ENCODE results near the gene ZNF334. TPM values are rescaled to one million over a fixed set of nuclear protein-coding genes. Genes with fewer than 3 reads are reported as not detected.

ZNF334 gene
- total RNA-seq, 1 experiment from 2014 or later = 19.5 TPM

DNA sequence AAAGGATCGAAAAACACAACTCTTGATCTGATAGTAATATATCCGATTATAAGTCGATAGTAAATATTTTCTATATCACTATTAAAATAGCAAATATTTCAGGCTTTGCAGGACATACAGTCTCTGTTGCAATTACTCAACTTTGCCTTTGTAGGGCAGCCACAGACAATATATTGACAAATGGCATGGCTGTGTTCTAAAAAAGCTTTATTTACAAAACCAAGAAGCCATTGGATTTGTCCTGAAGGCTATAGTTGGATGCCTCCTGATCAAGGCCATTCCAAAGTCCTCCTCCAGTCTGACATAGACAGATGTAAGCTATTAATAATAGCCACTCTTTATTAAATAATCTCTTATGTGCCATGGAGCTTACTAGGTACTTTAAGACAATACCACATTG, 31.2 kb upstream of the ZNF334 start:
- H2AK5ac ChIP-seq (ENCODE audit: insufficient read length, low read length) = no peak overlapping the region
- Mint-ChIP-seq H3K9me3 (no peaks in the 10 kb centered on the region), H3K27me3 (ENCODE audit: low read depth) (no peaks in the 10 kb centered on the region), H3K4me1 (peaks cover under 1% of the 10 kb centered on the region in 2 experiments; a peak in 3 of 4 replicates), H3K36me3 (ENCODE audit: insufficient read depth in 1 of 3, low read depth in 3 of 3) (no peaks in the 10 kb centered on the region), H3K4me3 (no peak overlapping the region), H3K27ac (no peak overlapping the region)
- no peaks in the 10 kb centered on the region for H3K23me2 ChIP-seq (ENCODE audit: insufficient read length, low read depth, low read length, poor library complexity, severe bottlenecking)
- H4K20me1 ChIP-seq (ENCODE audit: control insufficient read depth, insufficient read depth, insufficient read length) = no peaks in the 10 kb centered on the region
- DNase-seq = no peak
- no peaks in the 10 kb centered on the region for H3K27me3 ChIP-seq (ENCODE audit: insufficient read depth, low read length)
- H2BK12ac ChIP-seq (ENCODE audit: insufficient read length, low read depth, low read length) = no peak overlapping the region
- TF ChIP-seq, protein P1, sequence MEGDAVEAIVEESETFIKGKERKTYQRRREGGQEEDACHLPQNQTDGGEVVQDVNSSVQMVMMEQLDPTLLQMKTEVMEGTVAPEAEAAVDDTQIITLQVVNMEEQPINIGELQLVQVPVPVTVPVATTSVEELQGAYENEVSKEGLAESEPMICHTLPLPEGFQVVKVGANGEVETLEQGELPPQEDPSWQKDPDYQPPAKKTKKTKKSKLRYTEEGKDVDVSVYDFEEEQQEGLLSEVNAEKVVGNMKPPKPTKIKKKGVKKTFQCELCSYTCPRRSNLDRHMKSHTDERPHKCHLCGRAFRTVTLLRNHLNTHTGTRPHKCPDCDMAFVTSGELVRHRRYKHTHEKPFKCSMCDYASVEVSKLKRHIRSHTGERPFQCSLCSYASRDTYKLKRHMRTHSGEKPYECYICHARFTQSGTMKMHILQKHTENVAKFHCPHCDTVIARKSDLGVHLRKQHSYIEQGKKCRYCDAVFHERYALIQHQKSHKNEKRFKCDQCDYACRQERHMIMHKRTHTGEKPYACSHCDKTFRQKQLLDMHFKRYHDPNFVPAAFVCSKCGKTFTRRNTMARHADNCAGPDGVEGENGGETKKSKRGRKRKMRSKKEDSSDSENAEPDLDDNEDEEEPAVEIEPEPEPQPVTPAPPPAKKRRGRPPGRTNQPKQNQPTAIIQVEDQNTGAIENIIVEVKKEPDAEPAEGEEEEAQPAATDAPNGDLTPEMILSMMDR (conservative IDR thresholded peaks at IDR 0.05) = peak; percentile 11; the same call in 1 of the 3 replicates
- no peak overlapping the region for H3T11ph ChIP-seq (ENCODE audit: low read length)
- H4K8ac ChIP-seq (replicated peaks; ENCODE audit: insufficient read length, low read depth, low read length) = no peak overlapping the region
- H3K4me1 ChIP-seq (ENCODE audit: insufficient read depth, low read length) = no peaks in the 10 kb centered on the region
- no peak overlapping the region for H2BK120ac ChIP-seq (ENCODE audit: low read depth, low read length, poor library complexity, severe bottlenecking)
- no peak overlapping the region for H3K4me2 ChIP-seq (ENCODE audit: insufficient read depth, insufficient read length, low read length)
- H3K4ac ChIP-seq (ENCODE audit: low read depth, low read length) = no peak overlapping the region
- no peaks in the 10 kb centered on the region for H3K79me1 ChIP-seq (ENCODE audit: insufficient read depth, low read depth, low read length, poor library complexity, severe bottlenecking)
- no peak overlapping the region for H2BK15ac ChIP-seq (ENCODE audit: low read depth, low read length)
- no peak overlapping the region for H3K18ac ChIP-seq (ENCODE audit: insufficient read length, low read depth, low read length)
- no peaks in the 10 kb centered on the region for H3K79me2 ChIP-seq (ENCODE audit: insufficient read depth, low read length)
- no peak overlapping the region for H4K5ac ChIP-seq (ENCODE audit: insufficient read length, low read depth, low read length)
- no peak overlapping the region for H2AFZ ChIP-seq (ENCODE audit: low read length)
- H2BK20ac ChIP-seq (ENCODE audit: low read depth, low read length, poor library complexity, severe bottlenecking) = no peak overlapping the region
- H3K14ac ChIP-seq (ENCODE audit: insufficient read depth, low read length) = no peak overlapping the region
- H4K91ac ChIP-seq (ENCODE audit: insufficient read length, low read depth, low read length) = no peak overlapping the region
- H3K9ac ChIP-seq (ENCODE audit: extremely low read depth, insufficient read length, low read length) = no peak overlapping the region
- no peak overlapping the region for H3K56ac ChIP-seq (ENCODE audit: insufficient read length, low read depth, low read length)
- H2BK5ac ChIP-seq (ENCODE audit: insufficient read length, low read length) = no peak overlapping the region
- no peak overlapping the region for H3K27ac ChIP-seq (ENCODE audit: insufficient read length, low read depth, low read length)
- H3K9me3 ChIP-seq (ENCODE audit: control insufficient read depth, low read depth, low read length) = no peaks in the 10 kb centered on the region
- H3K23ac ChIP-seq (ENCODE audit: insufficient read length, low read depth, low read length) = no peak overlapping the region
- no CpG with 5 or more reads among the region's 3 CpGs for WGBS (ENCODE audit: extremely low coverage, insufficient read length, low lambda C conversion rate)

Measured in H9 (cell line).